Measurements from ENCODE around the gene CCDC171.
"Not testable (repeated sequence)": the region's sequence is repeated elsewhere in the genome, so short reads cannot be mapped to it uniquely, and the experiment has no call there.

The CCDC171 gene

DNA sequence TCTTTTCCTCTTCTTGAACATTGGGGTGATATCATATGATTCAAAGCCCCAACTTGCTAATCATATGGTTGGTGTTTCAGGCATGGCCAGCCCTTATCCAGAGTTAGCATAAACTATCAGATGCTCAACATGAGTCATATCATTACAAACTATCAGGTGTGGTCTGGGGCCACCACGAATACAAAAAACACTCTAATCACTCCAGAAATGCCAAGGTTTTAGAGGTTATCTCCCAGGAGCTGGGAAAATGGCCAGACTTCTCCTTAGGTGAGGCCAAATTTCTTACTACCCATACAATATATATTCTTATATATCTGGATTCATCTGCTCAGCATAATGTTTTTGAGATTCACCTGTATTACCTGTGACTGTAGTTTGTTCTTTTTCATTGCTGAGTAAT is 210.5 kb downstream of the CCDC171 start:
- TF ChIP-seq, protein P1, sequence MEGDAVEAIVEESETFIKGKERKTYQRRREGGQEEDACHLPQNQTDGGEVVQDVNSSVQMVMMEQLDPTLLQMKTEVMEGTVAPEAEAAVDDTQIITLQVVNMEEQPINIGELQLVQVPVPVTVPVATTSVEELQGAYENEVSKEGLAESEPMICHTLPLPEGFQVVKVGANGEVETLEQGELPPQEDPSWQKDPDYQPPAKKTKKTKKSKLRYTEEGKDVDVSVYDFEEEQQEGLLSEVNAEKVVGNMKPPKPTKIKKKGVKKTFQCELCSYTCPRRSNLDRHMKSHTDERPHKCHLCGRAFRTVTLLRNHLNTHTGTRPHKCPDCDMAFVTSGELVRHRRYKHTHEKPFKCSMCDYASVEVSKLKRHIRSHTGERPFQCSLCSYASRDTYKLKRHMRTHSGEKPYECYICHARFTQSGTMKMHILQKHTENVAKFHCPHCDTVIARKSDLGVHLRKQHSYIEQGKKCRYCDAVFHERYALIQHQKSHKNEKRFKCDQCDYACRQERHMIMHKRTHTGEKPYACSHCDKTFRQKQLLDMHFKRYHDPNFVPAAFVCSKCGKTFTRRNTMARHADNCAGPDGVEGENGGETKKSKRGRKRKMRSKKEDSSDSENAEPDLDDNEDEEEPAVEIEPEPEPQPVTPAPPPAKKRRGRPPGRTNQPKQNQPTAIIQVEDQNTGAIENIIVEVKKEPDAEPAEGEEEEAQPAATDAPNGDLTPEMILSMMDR (IDR thresholded peaks at IDR 0.05; ENCODE audit: control insufficient read depth, insufficient read depth, low read depth, low read length, missing control alignments), result no peak
- no peak overlapping the region for H3K4me3 ChIP-seq (ENCODE audit: control insufficient read depth, low read depth, low read length)
- no peak for DNase-seq (ENCODE audit: low read depth)

GRCh38 chr9:15764131-15764530 is 211.3 kb downstream of the CCDC171 start:
- no peak for DNase-seq (ENCODE audit: low read depth)
- no peak overlapping the region for H3K4me3 ChIP-seq (ENCODE audit: control insufficient read depth, low read depth, low read length)
- TF ChIP-seq, protein P1 (IDR thresholded peaks at IDR 0.05; ENCODE audit: control insufficient read depth, insufficient read depth, low read depth, low read length, missing control alignments), result no peak

DNA sequence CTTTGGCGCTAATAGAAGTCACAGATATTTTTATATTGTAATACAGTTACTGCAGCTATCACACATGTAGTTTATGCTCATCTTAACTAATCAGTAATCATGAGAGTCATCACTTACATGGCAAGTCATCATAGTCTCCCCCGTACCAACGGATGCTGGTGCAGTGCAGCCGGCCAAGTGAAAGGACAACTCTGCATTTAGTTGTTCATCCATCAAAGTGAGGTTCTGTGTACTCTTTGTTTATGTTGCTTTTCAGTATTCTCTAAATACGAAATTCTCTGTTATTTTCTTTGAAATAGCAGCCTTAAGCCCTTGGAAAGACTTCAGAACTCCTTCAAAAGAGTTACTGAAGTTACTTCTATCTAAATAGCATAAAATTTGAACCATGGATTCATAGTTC is 216.7 kb downstream of the CCDC171 start:
- DNase-seq (ENCODE audit: low read depth), result no peak
- TF ChIP-seq, protein P1 (IDR thresholded peaks at IDR 0.05; ENCODE audit: control insufficient read depth, insufficient read depth, low read depth, low read length, missing control alignments), result no peak
- no peak overlapping the region for H3K4me3 ChIP-seq (ENCODE audit: control insufficient read depth, low read depth, low read length)

DNA sequence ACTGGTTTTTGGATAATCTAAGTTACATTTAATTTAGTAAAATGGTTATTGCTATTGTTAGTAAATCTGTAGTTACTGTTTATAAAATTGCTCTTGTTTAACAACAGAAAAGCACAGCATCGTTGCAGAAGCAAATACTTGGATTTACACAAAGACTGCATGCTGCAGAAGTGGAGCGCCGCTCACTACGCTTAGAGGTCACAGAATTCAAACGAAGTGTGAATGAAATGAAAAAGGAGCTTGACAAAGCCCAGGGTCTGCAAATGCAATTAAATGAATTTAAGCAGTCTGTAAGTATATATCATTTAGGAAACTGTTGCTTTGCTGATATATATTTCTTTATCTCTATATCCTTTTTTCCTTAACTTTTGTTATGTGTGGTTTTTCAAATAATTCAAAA is 226.0 kb downstream of the CCDC171 start:
- H3K4me3 ChIP-seq (ENCODE audit: control insufficient read depth, low read depth, low read length), result no peak overlapping the region
- DNase-seq (ENCODE audit: low read depth), result no peak
- TF ChIP-seq, protein P1 (IDR thresholded peaks at IDR 0.05; ENCODE audit: control insufficient read depth, insufficient read depth, low read depth, low read length, missing control alignments), result no peak

DNA sequence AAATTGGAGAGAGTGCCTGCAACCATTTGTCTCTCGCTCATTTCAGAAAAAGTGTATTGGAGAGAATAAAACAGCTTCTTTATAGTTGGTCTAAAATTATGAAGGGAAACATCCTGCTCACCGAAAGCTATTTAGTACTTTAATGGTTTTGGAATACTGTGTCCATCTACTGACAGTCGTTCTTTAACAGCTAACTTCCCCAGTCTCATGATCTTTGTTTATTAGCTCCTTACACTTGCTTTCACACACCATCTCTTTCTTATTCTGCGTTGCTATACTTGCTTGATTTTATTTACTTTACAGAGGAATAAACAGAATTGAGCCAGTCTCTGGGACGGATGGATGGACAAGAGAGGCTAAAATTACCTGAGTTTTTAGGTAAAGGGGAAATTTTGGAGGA is 229.3 kb downstream of the CCDC171 start:
- TF ChIP-seq, protein P1 (IDR thresholded peaks at IDR 0.05; ENCODE audit: control insufficient read depth, insufficient read depth, low read depth, low read length, missing control alignments), result no peak
- no peak overlapping the region for H3K4me3 ChIP-seq (ENCODE audit: control insufficient read depth, low read depth, low read length)
- DNase-seq (ENCODE audit: low read depth), result no peak

GRCh38 chr9:15785584-15785983 is 232.7 kb downstream of the CCDC171 start:
- TF ChIP-seq, protein P1 (IDR thresholded peaks at IDR 0.05; ENCODE audit: control insufficient read depth, insufficient read depth, low read depth, low read length, missing control alignments), result no peak
- no peak overlapping the region for H3K4me3 ChIP-seq (ENCODE audit: control insufficient read depth, low read depth, low read length)
- DNase-seq (ENCODE audit: low read depth), result no peak

DNA sequence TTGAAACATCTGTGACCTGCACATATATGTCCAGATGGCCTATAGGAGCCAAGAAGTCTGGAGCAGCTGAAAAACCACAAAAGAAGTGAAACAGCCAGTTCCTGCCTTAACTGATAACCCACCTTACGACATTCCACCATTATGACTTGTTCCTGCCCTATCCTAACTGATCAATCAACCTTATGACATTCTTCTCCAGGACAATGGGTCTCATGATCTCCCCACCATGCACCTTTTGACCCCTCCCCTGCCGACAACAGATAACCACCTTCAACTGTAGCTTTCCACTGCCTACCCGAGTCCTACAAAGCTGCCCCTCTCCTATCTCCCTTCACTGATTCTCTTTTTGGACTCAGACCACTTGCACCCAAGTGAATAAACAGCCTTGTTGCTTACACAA is 233.8 kb downstream of the CCDC171 start:
- TF ChIP-seq, protein P1 (IDR thresholded peaks at IDR 0.05; ENCODE audit: control insufficient read depth, insufficient read depth, low read depth, low read length, missing control alignments), result no peak
- DNase-seq (ENCODE audit: low read depth), result no peak
- no peak overlapping the region for H3K4me3 ChIP-seq (ENCODE audit: control insufficient read depth, low read depth, low read length)

DNA sequence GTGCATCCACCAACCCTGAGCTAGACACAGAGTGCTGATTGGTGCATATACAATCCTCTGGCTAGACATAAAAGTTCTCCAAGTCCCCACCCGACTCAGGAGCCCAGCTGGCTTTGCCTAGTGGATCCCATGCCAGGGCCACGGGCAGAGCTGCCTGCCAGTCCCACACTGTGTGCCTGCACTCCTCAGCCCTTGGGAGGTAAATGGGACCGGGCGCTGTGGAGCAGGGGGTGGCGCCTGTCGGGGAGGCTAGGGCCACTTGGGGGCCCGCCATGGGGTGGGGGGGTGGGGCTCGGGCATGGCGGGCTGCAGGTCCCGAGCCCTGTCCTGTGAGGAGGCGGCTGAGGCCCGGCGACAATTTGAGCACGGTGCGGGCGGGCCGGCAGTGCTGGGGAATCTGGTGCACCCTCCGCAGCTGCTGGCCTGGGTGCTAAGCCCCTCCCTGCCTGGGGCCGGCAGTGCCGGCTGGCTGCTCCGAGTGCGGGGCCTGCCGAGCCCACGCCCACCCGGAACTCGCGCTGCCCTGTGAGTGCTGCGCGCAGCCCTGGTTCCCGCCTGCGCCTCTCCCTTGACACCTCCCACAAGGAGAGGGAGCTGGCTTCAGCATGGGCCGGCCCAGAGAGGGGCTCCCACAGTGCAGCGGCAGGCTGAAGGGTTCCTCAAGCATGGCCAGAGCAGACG is 257.5 kb downstream of the CCDC171 start:
- DNase-seq (ENCODE audit: low read depth); H3K4me3 ChIP-seq (ENCODE audit: control insufficient read depth, low read depth, low read length): not testable (repeated sequence)

All from AG09309 (cell line).